ENCODE measurements around the gene TEX11.
"Not testable (repeated sequence)": the region's sequence is repeated elsewhere in the genome, so short reads cannot be mapped to it uniquely, and the experiment has no call there.

The TEX11 gene

GRCh38 chrX:70844081-70844480, 64.4 kb downstream of the TEX11 start:
- H3K79me1 ChIP-seq (ENCODE audit: low read length); DNase-seq; H3K27me3 ChIP-seq (ENCODE audit: insufficient read depth, low read length, poor library complexity); H3K36me3 ChIP-seq (ENCODE audit: control insufficient read depth, insufficient read depth, low read length); H3K4me3 ChIP-seq (ENCODE audit: low read length); H3K23ac ChIP-seq (ENCODE audit: low read length); H2BK15ac ChIP-seq (replicated peaks; ENCODE audit: low read depth); H4K5ac ChIP-seq (ENCODE audit: low read length); H3K4me1 ChIP-seq (ENCODE audit: control insufficient read depth, low read depth, low read length); H2BK5ac ChIP-seq (ENCODE audit: low read length); H3K9ac ChIP-seq (ENCODE audit: low read length); H2AK5ac ChIP-seq (ENCODE audit: low read length); H2BK120ac ChIP-seq (ENCODE audit: low read depth, low read length); H3K27ac ChIP-seq (ENCODE audit: low read depth, low read length); H3K18ac ChIP-seq (ENCODE audit: low read length); H3K56ac ChIP-seq (ENCODE audit: low read length); H3K4ac ChIP-seq (ENCODE audit: low read depth, low read length); H4K8ac ChIP-seq (ENCODE audit: low read depth, low read length); H3K4me2 ChIP-seq (ENCODE audit: low read length); H3K79me2 ChIP-seq (ENCODE audit: control insufficient read depth, insufficient read depth, low read length): not testable (repeated sequence)
- WGBS (ENCODE audit: extremely low coverage, insufficient coverage, low lambda C conversion rate) = no CpG with 5 or more reads among the region's 6 CpGs

GRCh38 chrX:70843620-70844019, 64.9 kb downstream of the TEX11 start:
- H2BK5ac ChIP-seq (ENCODE audit: low read length); H3K9ac ChIP-seq (ENCODE audit: low read length); H3K4ac ChIP-seq (ENCODE audit: low read depth, low read length); H3K27ac ChIP-seq (ENCODE audit: low read depth, low read length); H3K79me1 ChIP-seq (ENCODE audit: low read length); H2AK5ac ChIP-seq (ENCODE audit: low read length); DNase-seq; H3K56ac ChIP-seq (ENCODE audit: low read length); H3K23ac ChIP-seq (ENCODE audit: low read length); H3K4me3 ChIP-seq (ENCODE audit: low read length); H3K4me2 ChIP-seq (ENCODE audit: low read length); H3K36me3 ChIP-seq (ENCODE audit: control insufficient read depth, insufficient read depth, low read length); H3K4me1 ChIP-seq (ENCODE audit: control insufficient read depth, low read depth, low read length); H4K5ac ChIP-seq (ENCODE audit: low read length); H2BK15ac ChIP-seq (replicated peaks; ENCODE audit: low read depth); H3K27me3 ChIP-seq (ENCODE audit: insufficient read depth, low read length, poor library complexity); H4K8ac ChIP-seq (ENCODE audit: low read depth, low read length); H3K79me2 ChIP-seq (ENCODE audit: control insufficient read depth, insufficient read depth, low read length); H3K18ac ChIP-seq (ENCODE audit: low read length); H2BK120ac ChIP-seq (ENCODE audit: low read depth, low read length): not testable (repeated sequence)
- WGBS (ENCODE audit: extremely low coverage, insufficient coverage, low lambda C conversion rate) = no CpG with 5 or more reads among the region's 1 CpG

- H4K5ac ChIP-seq (ENCODE audit: low read length) = no peak overlapping the region
- H2BK120ac ChIP-seq (ENCODE audit: low read depth, low read length) = no peak overlapping the region
- no peaks in the 10 kb centered on the region for H3K79me2 ChIP-seq (ENCODE audit: control insufficient read depth, insufficient read depth, low read length)
- no peak overlapping the region for H3K9ac ChIP-seq (ENCODE audit: low read length)
- no peak for DNase-seq
- no peaks in the 10 kb centered on the region for H3K36me3 ChIP-seq (ENCODE audit: control insufficient read depth, insufficient read depth, low read length)
- H3K4me1 ChIP-seq (ENCODE audit: control insufficient read depth, low read depth, low read length) = no peaks in the 10 kb centered on the region
- no peak overlapping the region for H2BK5ac ChIP-seq (ENCODE audit: low read length)
- no peak overlapping the region for H3K4me3 ChIP-seq (ENCODE audit: low read length)
- no peak overlapping the region for H2BK15ac ChIP-seq (replicated peaks; ENCODE audit: low read depth)
- H2AK5ac ChIP-seq (ENCODE audit: low read length) = no peak overlapping the region
- H3K79me1 ChIP-seq (ENCODE audit: low read length) = no peaks in the 10 kb centered on the region
- no CpG with 5 or more reads among the region's 7 CpGs for WGBS (ENCODE audit: extremely low coverage, insufficient coverage, low lambda C conversion rate)
- H3K4ac ChIP-seq (ENCODE audit: low read depth, low read length) = no peak overlapping the region
- no peak overlapping the region for H3K4me2 ChIP-seq (ENCODE audit: low read length)
- no peak overlapping the region for H3K23ac ChIP-seq (ENCODE audit: low read length)
- no peak overlapping the region for H3K27ac ChIP-seq (ENCODE audit: low read depth, low read length)
- no peak overlapping the region for H3K56ac ChIP-seq (ENCODE audit: low read length)
- H3K27me3 ChIP-seq (ENCODE audit: insufficient read depth, low read length, poor library complexity) = no peaks in the 10 kb centered on the region
- H4K8ac ChIP-seq (ENCODE audit: low read depth, low read length) = no peak overlapping the region
- no peak overlapping the region for H3K18ac ChIP-seq (ENCODE audit: low read length)
Measured at GRCh38 chrX:70834589-70834988, 73.9 kb downstream of the TEX11 start.

- no peak overlapping the region for H3K18ac ChIP-seq (ENCODE audit: low read length)
- H2BK5ac ChIP-seq (ENCODE audit: low read length) = no peak overlapping the region
- H3K27ac ChIP-seq (ENCODE audit: low read depth, low read length) = no peak overlapping the region
- H3K4me1 ChIP-seq (ENCODE audit: control insufficient read depth, low read depth, low read length) = no peaks in the 10 kb centered on the region
- no peak overlapping the region for H3K4me3 ChIP-seq (ENCODE audit: low read length)
- no peak overlapping the region for H3K4ac ChIP-seq (ENCODE audit: low read depth, low read length)
- H2AK5ac ChIP-seq (ENCODE audit: low read length) = no peak overlapping the region
- no peaks in the 10 kb centered on the region for H3K79me1 ChIP-seq (ENCODE audit: low read length)
- no peak for DNase-seq
- no CpG with 5 or more reads among the region's 3 CpGs for WGBS (ENCODE audit: extremely low coverage, insufficient coverage, low lambda C conversion rate)
- no peak overlapping the region for H3K9ac ChIP-seq (ENCODE audit: low read length)
- H2BK120ac ChIP-seq (ENCODE audit: low read depth, low read length) = no peak overlapping the region
- H4K5ac ChIP-seq (ENCODE audit: low read length) = no peak overlapping the region
- no peak overlapping the region for H3K23ac ChIP-seq (ENCODE audit: low read length)
- no peaks in the 10 kb centered on the region for H3K27me3 ChIP-seq (ENCODE audit: insufficient read depth, low read length, poor library complexity)
- H3K36me3 ChIP-seq (ENCODE audit: control insufficient read depth, insufficient read depth, low read length) = no peaks in the 10 kb centered on the region
- H2BK15ac ChIP-seq (replicated peaks; ENCODE audit: low read depth) = no peak overlapping the region
- H3K79me2 ChIP-seq (ENCODE audit: control insufficient read depth, insufficient read depth, low read length) = no peaks in the 10 kb centered on the region
- H3K4me2 ChIP-seq (ENCODE audit: low read length) = no peak overlapping the region
- no peak overlapping the region for H4K8ac ChIP-seq (ENCODE audit: low read depth, low read length)
- no peak overlapping the region for H3K56ac ChIP-seq (ENCODE audit: low read length)
Measured at GRCh38 chrX:70826715-70827114, 81.8 kb downstream of the TEX11 start.

GRCh38 chrX:70825366-70825765, 83.1 kb downstream of the TEX11 start:
- Histone ChIP-seq H3K4me2 (ENCODE audit: low read length) (no peak overlapping the region), H4K8ac (ENCODE audit: low read depth, low read length) (no peak overlapping the region), H3K4ac (ENCODE audit: low read depth, low read length) (no peak overlapping the region), H2BK15ac (replicated peaks; ENCODE audit: low read depth) (no peak overlapping the region), H3K79me2 (ENCODE audit: control insufficient read depth, insufficient read depth, low read length) (no peaks in the 10 kb centered on the region), H3K27ac (ENCODE audit: low read depth, low read length) (no peak overlapping the region), H2BK120ac (ENCODE audit: low read depth, low read length) (no peak overlapping the region), H3K18ac (ENCODE audit: low read length) (no peak overlapping the region), H4K5ac (ENCODE audit: low read length) (no peak overlapping the region), H3K27me3 (ENCODE audit: insufficient read depth, low read length, poor library complexity) (no peaks in the 10 kb centered on the region), H3K56ac (ENCODE audit: low read length) (no peak overlapping the region), H3K4me1 (ENCODE audit: control insufficient read depth, low read depth, low read length) (no peaks in the 10 kb centered on the region), H2BK5ac (ENCODE audit: low read length) (no peak overlapping the region), H3K36me3 (ENCODE audit: control insufficient read depth, insufficient read depth, low read length) (no peaks in the 10 kb centered on the region), H3K79me1 (ENCODE audit: low read length) (no peaks in the 10 kb centered on the region), H3K23ac (ENCODE audit: low read length) (no peak overlapping the region), H3K4me3 (ENCODE audit: low read length) (no peak overlapping the region), H3K9ac (ENCODE audit: low read length) (no peak overlapping the region), H2AK5ac (ENCODE audit: low read length) (no peak overlapping the region)
- no peak for DNase-seq
- WGBS (ENCODE audit: extremely low coverage, insufficient coverage, low lambda C conversion rate) = no CpG with 5 or more reads among the region's 4 CpGs
